H1 (cell line): ENCODE results near the gene NHLRC2. TPM values are rescaled to one million over a fixed set of nuclear protein-coding genes. Genes with fewer than 3 reads are reported as not detected.

Source experiments
- CTCF ChIA-PET: fragments of 300-600 bp; sonication (Branson Sonifier 250); formaldehyde crosslinking; loops from one replicate; lab custom pipeline; 2021; ENCODE audit not compliant: partially characterized antibody; lab: Charles Lee
- POLR2A ChIA-PET: fragments of 300-600 bp; sonication (Branson Sonifier 250); formaldehyde crosslinking; loops from one replicate; lab custom pipeline; 2021; ENCODE audit warnings: inconsistent platforms; ENCODE audit not compliant: partially characterized antibody; lab: Charles Lee
- DNase-seq, 2 experiments: peaks; one replicate each; pipeline versions ENCODE4 v3.0.0 to v3.0.0-alpha.2; 2010 to 2022; ENCODE audit warnings: low spot score in 2 of 2, low read depth in 1 of 2, mixed read lengths in 1 of 2
- FAIRE-seq: peaks from 2 replicates; lab custom pipeline; 2011; peaks lifted over from hg19 to GRCh38; lab: Jason Lieb, UNC
- H2AFZ ChIP-seq: 2 replicates; pipeline ENCODE4 v1.8.1; 2012; ENCODE audit warnings: low read length, inconsistent platforms
- H2AK5ac ChIP-seq: 2 replicates; pipeline ENCODE4 v1.6.1; 2013; ENCODE audit warnings: low read depth, low read length
- H2BK120ac ChIP-seq: replicated peaks from 2 replicates; pipeline ENCODE3; 2013; ENCODE audit warnings: low read depth, low read length, inconsistent platforms
- H2BK12ac ChIP-seq: 2 replicates; pipeline ENCODE4 v1.6.1; 2013; ENCODE audit warnings: low read depth, low read length
- H2BK15ac ChIP-seq: 2 replicates; pipeline ENCODE4 v1.6.1; 2013; ENCODE audit warnings: low read length
- H2BK20ac ChIP-seq: 2 replicates; pipeline ENCODE4 v1.6.1; 2013; ENCODE audit warnings: low read length
- H2BK5ac ChIP-seq: 2 replicates; pipeline ENCODE4 v1.6.1; 2013; ENCODE audit warnings: low read depth, low read length
- H3K14ac ChIP-seq: 2 replicates; pipeline ENCODE4 v1.6.1; 2013; ENCODE audit warnings: inconsistent platforms; ENCODE audit not compliant: insufficient read length
- H3K18ac ChIP-seq: 2 replicates; pipeline ENCODE4 v1.6.1; 2013; ENCODE audit warnings: low read length; ENCODE audit errors: extremely low read depth
- H3K23ac ChIP-seq: 2 replicates; pipeline ENCODE4 v1.6.1; 2013; ENCODE audit warnings: inconsistent platforms; ENCODE audit not compliant: insufficient read length
- H3K23me2 ChIP-seq: 2 replicates; pipeline ENCODE4 v1.6.1; 2013; ENCODE audit warnings: low read depth, low read length
- H3K27ac ChIP-seq: 2 replicates; pipeline ENCODE4 v1.6.1; 2011; ENCODE audit warnings: low read depth, low read length, inconsistent platforms
- H3K27me3 ChIP-seq, 4 experiments: replicated peaks in 1 of 4; 1 replicate in 1 of 4; 2 replicates in 3 of 4; pipeline versions ENCODE4 v1.6.1 to v1.8.1; 2011 to 2013; ENCODE audit warnings: low read length in 3 of 4, mild to moderate bottlenecking in 3 of 4, inconsistent platforms in 2 of 4, mixed read lengths in 2 of 4, moderate library complexity in 1 of 4; ENCODE audit not compliant: control insufficient read depth in 3 of 4, insufficient read depth in 3 of 4; ENCODE audit errors: extremely low read depth in 1 of 4
- H3K36me3 ChIP-seq, 4 experiments: 2 replicates each; pipeline versions ENCODE4 v1.6.1 to v1.8.1; 2011 to 2013; ENCODE audit warnings: mild to moderate bottlenecking in 4 of 4, low read length in 3 of 4, moderate library complexity in 2 of 4, control low read depth in 1 of 4, inconsistent platforms in 1 of 4; ENCODE audit not compliant: insufficient read depth in 4 of 4, control insufficient read depth in 2 of 4
- H3K4ac ChIP-seq: replicated peaks from 2 replicates; pipeline ENCODE3; 2013; ENCODE audit warnings: low read length, low read depth, mixed read lengths, inconsistent platforms; ENCODE audit not compliant: insufficient read length
- H3K4me1 ChIP-seq, 4 experiments: replicated peaks in 1 of 4; 1 replicate in 1 of 4; 2 replicates in 3 of 4; pipeline versions ENCODE4 v1.6.1 to v1.8.1; 2011 to 2013; ENCODE audit warnings: low read length in 3 of 4, inconsistent platforms in 2 of 4, mixed read lengths in 1 of 4; ENCODE audit not compliant: insufficient read depth in 4 of 4, control insufficient read depth in 3 of 4
- H3K4me2 ChIP-seq, 2 experiments: 2 replicates each; pipeline versions ENCODE4 v1.6.1 to v1.8.1; 2011 to 2013; ENCODE audit warnings: low read depth in 2 of 2, low read length in 2 of 2, control low read depth in 1 of 2, inconsistent platforms in 1 of 2, mild to moderate bottlenecking in 1 of 2; ENCODE audit not compliant: insufficient read depth in 1 of 2
- H3K4me3 ChIP-seq, 4 experiments: fragments of 200-600, 300-600 bp in 1 of 4; sonication (generic), shearing (Covaris generic), sonication (Bioruptor Twin) in 1 of 4; 2 replicates each; pipeline versions ENCODE4 v1.5.1 to v1.8.1; 2011 to 2016; ENCODE audit warnings: low read length in 4 of 4, low read depth in 3 of 4, control low read depth in 2 of 4, inconsistent platforms in 2 of 4, mild to moderate bottlenecking in 2 of 4, mixed read lengths in 1 of 4, moderate library complexity in 1 of 4; ENCODE audit not compliant: insufficient read depth in 2 of 4; ENCODE audit errors: extremely low read depth in 1 of 4
- H3K56ac ChIP-seq: replicated peaks from 2 replicates; pipeline ENCODE3; 2013; ENCODE audit warnings: low read depth, mild to moderate bottlenecking, mixed read lengths, low read length, inconsistent platforms; ENCODE audit not compliant: insufficient read length
- H3K79me1 ChIP-seq: 2 replicates; pipeline ENCODE4 v1.6.1; 2013; ENCODE audit warnings: low read depth, low read length, control low read depth
- H3K79me2 ChIP-seq, 2 experiments: 2 replicates each; pipeline versions ENCODE4 v1.6.1 to v1.8.1; 2012 to 2013; ENCODE audit warnings: low read length in 2 of 2, mild to moderate bottlenecking in 2 of 2, inconsistent platforms in 1 of 2; ENCODE audit not compliant: insufficient read depth in 2 of 2, control insufficient read depth in 1 of 2
- H3K9ac ChIP-seq, 4 experiments: replicated peaks in 1 of 4; 1 replicate in 1 of 4; 2 replicates in 3 of 4; pipeline versions ENCODE4 v1.6.1 to v1.8.1; 2011 to 2013; ENCODE audit warnings: low read depth in 3 of 4, low read length in 3 of 4, control low read depth in 2 of 4, mild to moderate bottlenecking in 2 of 4, moderate library complexity in 2 of 4, inconsistent platforms in 1 of 4; ENCODE audit errors: extremely low read depth in 1 of 4
- H3K9me3 ChIP-seq, 2 experiments: 2 replicates each; pipeline versions ENCODE4 v1.6.1 to v1.8.1; 2012 to 2013; ENCODE audit warnings: mild to moderate bottlenecking in 2 of 2, moderate library complexity in 2 of 2, control low read depth in 1 of 2, inconsistent platforms in 1 of 2, low read depth in 1 of 2, low read length in 1 of 2, mixed read lengths in 1 of 2; ENCODE audit not compliant: insufficient read depth in 2 of 2
- H4K20me1 ChIP-seq, 2 experiments: replicated peaks in 1 of 2; 2 replicates each; pipeline versions ENCODE3 to v1.8.1; 2011 to 2013; ENCODE audit warnings: inconsistent platforms in 2 of 2, low read length in 2 of 2, mild to moderate bottlenecking in 1 of 2; ENCODE audit not compliant: insufficient read depth in 2 of 2, control insufficient read depth in 1 of 2
- H4K5ac ChIP-seq: 2 replicates; pipeline ENCODE4 v1.6.1; 2013; ENCODE audit warnings: low read length, low read depth, mixed read lengths, inconsistent platforms; ENCODE audit not compliant: insufficient read length
- H4K8ac ChIP-seq: 2 replicates; pipeline ENCODE4 v1.8.0; 2013; ENCODE audit warnings: mild to moderate bottlenecking, moderate library complexity, low read length, inconsistent platforms; ENCODE audit not compliant: insufficient read depth; ENCODE audit errors: extremely low read depth
- H4K91ac ChIP-seq: replicated peaks from 2 replicates; pipeline ENCODE3; 2013; ENCODE audit warnings: low read length, mixed read lengths, inconsistent platforms; ENCODE audit not compliant: insufficient read length
- CBX8 ChIP-seq: fragments of 300-800, 300-1000 bp; sonication (generic); IDR thresholded peaks from 2 replicates; pipeline ENCODE4 v1.7.1; 2016; ENCODE audit warnings: low read depth, low read length, borderline replicate concordance
- SP2 ChIP-seq: IDR thresholded peaks from 2 replicates; pipeline ENCODE4 v1.6.1; 2012; ENCODE audit warnings: mild to moderate bottlenecking, low read length, inconsistent platforms
- ZNF274 ChIP-seq: IDR thresholded peaks from 2 replicates; pipeline ENCODE4 v1.7.0; 2012; ENCODE audit warnings: low read length, borderline replicate concordance; ENCODE audit errors: extremely low read depth
- polyA plus RNA-seq, 7 experiments: library from polyadenylated mRNA; depleted of rRNA in 3 of 7; stranded (reverse) in 5 of 7; unstranded in 2 of 7; fragments of >200 nt in 5 of 7; fragments of 200-250 nt in 2 of 7; gene quantifications; 1 replicate in 5 of 7; 2 replicates in 1 of 7; 4 replicates in 1 of 7; pipeline versions ENCODE4 v1.2.1 to v1.2.3, GENCODE V29; 2011 to 2013; ENCODE audit warnings: missing spikeins in 2 of 7, mixed read lengths in 2 of 7
- total RNA-seq: library from RNA; stranded (reverse); fragmentation: NEBNext Ultra II Directional; extraction: Animal tissue kit (Norgen Biotek cat#: 25700); gene quantifications from 2 replicates; pipeline ENCODE4 v1.2.1, GENCODE V29; 2021
- TF ChIP-seq, protein P1 (sequence below): IDR thresholded peaks from 2 replicates; pipeline ENCODE4 v1.6.1; 2012; ENCODE audit warnings: inconsistent platforms

NHLRC2 gene
- total and polyA plus RNA-seq, 2 of the 8 experiments (the other 6 are each of a cell fraction or from before 2014, with no cell fraction given) = 4.9 to 25.6 TPM

DNA sequence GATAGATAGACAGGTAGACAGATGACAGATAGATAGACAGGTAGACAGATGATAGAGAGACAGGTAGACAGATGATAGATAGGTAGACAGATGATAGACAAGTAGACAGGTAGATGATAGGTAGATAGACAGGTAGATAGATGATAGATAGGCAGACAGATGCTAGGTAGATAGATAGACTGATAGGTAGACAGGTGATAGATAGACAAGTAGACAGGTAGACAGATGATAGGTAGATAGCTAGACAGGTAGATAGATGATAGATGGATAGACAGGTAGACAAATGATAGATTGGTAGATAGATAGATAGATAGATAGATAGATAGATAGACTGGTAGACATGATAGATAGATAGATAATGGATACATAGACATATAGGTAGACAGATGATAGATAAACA is 95.8 kb downstream of the NHLRC2 start:
- H3K9me3 ChIP-seq = no peaks in the 10 kb centered on the region
- H3K18ac ChIP-seq = no peak overlapping the region
- H3K79me2 ChIP-seq = no peaks in the 10 kb centered on the region
- H3K4me3 ChIP-seq = no peak overlapping the region
- H3K23me2 ChIP-seq = no peaks in the 10 kb centered on the region; the same call in 1 of the 2 replicates
- no peaks in the 10 kb centered on the region for H4K20me1 ChIP-seq
- H4K91ac ChIP-seq = no peak overlapping the region
- no peaks in the 10 kb centered on the region for H3K27me3 ChIP-seq
- no peak overlapping the region for H3K4ac ChIP-seq
- no peak overlapping the region for H2BK12ac ChIP-seq
- H3K14ac ChIP-seq = no peak overlapping the region
- ChIA-PET POLR2A (no interaction called here), CTCF (interaction anchor here (1.3 kb wide), 1 partner anchor 146 kb away, joined by 3 read pairs; no protein-coding TSS in a partner anchor)
- no peak overlapping the region for H3K9ac ChIP-seq
- H3K4me1 ChIP-seq = no peaks in the 10 kb centered on the region
- H2BK120ac ChIP-seq = no peak overlapping the region
- H2AFZ ChIP-seq = no peak overlapping the region
- no peaks in the 10 kb centered on the region for H3K79me1 ChIP-seq
- H4K5ac ChIP-seq = no peak overlapping the region
- no peak overlapping the region for H3K23ac ChIP-seq
- no peak overlapping the region for H4K8ac ChIP-seq
- H2BK15ac ChIP-seq = no peak overlapping the region
- no peak for FAIRE-seq
- no peak overlapping the region for H2BK20ac ChIP-seq
- H3K56ac ChIP-seq = no peak overlapping the region
- no peak overlapping the region for H2BK5ac ChIP-seq
- no peak for DNase-seq
- H3K36me3 ChIP-seq = no peaks in the 10 kb centered on the region
- no peak overlapping the region for H3K27ac ChIP-seq
- TF ChIP-seq CBX8 = no peak
- no peak for TF ChIP-seq ZNF274
- TF ChIP-seq, protein P1, sequence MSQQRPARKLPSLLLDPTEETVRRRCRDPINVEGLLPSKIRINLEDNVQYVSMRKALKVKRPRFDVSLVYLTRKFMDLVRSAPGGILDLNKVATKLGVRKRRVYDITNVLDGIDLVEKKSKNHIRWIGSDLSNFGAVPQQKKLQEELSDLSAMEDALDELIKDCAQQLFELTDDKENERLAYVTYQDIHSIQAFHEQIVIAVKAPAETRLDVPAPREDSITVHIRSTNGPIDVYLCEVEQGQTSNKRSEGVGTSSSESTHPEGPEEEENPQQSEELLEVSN = no peak
- TF ChIP-seq SP2 = no peak
- no peak overlapping the region for H2AK5ac ChIP-seq
- H3K4me2 ChIP-seq = no peak overlapping the region
